GM12892 (cell line): ENCODE results near the gene FILIP1L.
"Not testable (repeated sequence)": the region's sequence is repeated elsewhere in the genome, so short reads cannot be mapped to it uniquely, and the experiment has no call there.

Experiments used
- DNase-seq: peaks from one replicate; pipeline ENCODE4 v3.0.0; 2011; ENCODE audit not compliant: insufficient read length
- FAIRE-seq: peaks from 2 replicates; lab custom pipeline; 2011; peaks lifted over from hg19 to GRCh38; lab: Jason Lieb, UNC
- POLR2A ChIP-seq: IDR thresholded peaks from 2 replicates; pipeline ENCODE4 v1.6.1; 2011; ENCODE audit warnings: low read depth, low read length, control low read depth
- POLR2AphosphoS5 ChIP-seq: IDR thresholded peaks from 2 replicates; pipeline ENCODE4 v1.6.1; 2011; ENCODE audit warnings: low read depth, low read length, control low read depth
- TAF1 ChIP-seq: IDR thresholded peaks from 2 replicates; pipeline ENCODE4 v1.6.1; 2011; ENCODE audit warnings: low read depth, mild to moderate bottlenecking, control low read depth, low read length, borderline replicate concordance

FILIP1L gene

GRCh38 chr3:99854756-99855298 lies 259.5 kb downstream of the FILIP1L start:
- DNase-seq (no peak), FAIRE-seq (peak; percentile 58)
- TF ChIP-seq POLR2A = no peak
- no peak for TF ChIP-seq TAF1
- no peak for TF ChIP-seq POLR2AphosphoS5

DNA sequence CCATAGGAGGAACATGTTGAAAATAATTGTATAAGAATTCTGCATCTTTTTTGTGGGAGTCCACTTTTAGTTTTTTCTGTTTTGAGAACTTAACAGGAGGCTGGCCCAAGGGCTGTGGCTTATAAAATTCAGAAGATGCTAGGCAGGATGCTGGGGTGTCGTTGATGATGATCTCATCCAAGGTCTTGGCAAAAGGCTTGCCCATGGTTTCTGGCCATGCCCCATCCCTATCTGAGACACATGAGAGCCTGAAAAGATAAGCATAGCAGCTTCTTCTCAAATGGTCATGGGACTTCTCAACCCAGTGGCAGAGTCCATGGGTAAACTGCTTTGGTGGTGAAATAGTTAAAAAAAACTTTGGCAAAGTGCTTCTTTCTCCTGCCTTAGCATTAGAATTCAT lies 261.4 kb downstream of the FILIP1L start:
- FAIRE-seq (no peak), DNase-seq (no peak)
- TF ChIP-seq POLR2A = no peak
- TF ChIP-seq POLR2AphosphoS5 = no peak
- no peak for TF ChIP-seq TAF1

GRCh38 chr3:99851955-99852354 lies 262.3 kb downstream of the FILIP1L start:
- FAIRE-seq (no peak), DNase-seq (no peak)
- TF ChIP-seq TAF1 = no peak
- TF ChIP-seq POLR2A = no peak
- TF ChIP-seq POLR2AphosphoS5 = no peak

GRCh38 chr3:99850608-99851007 lies 263.7 kb downstream of the FILIP1L start:
- no peak for TF ChIP-seq TAF1
- TF ChIP-seq POLR2AphosphoS5 = no peak
- no peak for TF ChIP-seq POLR2A
- no peak for FAIRE-seq
- no peak for DNase-seq

GRCh38 chr3:99848433-99848832 lies 265.9 kb downstream of the FILIP1L start:
- FAIRE-seq = no peak
- no peak for TF ChIP-seq TAF1
- TF ChIP-seq POLR2AphosphoS5 = no peak
- no peak for TF ChIP-seq POLR2A
- no peak for DNase-seq

DNA sequence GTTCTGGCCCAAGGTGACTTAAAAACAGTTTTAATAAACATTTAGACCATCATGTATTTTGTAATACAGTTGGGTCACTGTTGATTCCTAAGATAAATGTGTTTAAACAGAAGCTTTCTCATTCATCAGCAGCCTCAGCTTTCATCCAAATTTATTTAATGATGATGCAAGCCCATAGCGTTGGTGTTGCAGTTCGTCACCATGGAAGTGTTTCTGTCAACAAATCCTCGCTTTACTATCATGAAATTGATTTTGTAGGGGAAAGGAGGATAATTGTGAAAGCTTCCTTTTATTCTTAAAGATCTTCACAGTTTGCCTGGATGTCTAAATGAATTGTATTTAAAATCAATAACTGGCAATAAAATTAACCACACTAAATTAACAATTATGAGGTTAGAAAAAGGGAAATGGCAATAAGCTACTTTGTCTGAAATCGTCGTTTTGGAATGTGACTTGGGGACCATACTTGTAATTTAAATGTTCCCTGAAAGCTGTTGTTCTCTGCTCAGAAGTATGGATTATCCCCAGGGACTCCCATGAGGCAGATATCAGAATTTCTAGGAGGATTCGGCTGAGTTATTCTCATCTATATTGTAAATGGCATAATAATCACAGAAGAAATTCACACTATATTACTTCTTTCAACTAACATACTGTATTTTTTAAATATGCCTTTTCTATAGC lies 267.7 kb downstream of the FILIP1L start:
- DNase-seq (no peak), FAIRE-seq (no peak)
- TF ChIP-seq POLR2A = no peak
- TF ChIP-seq TAF1 = no peak
- no peak for TF ChIP-seq POLR2AphosphoS5

DNA sequence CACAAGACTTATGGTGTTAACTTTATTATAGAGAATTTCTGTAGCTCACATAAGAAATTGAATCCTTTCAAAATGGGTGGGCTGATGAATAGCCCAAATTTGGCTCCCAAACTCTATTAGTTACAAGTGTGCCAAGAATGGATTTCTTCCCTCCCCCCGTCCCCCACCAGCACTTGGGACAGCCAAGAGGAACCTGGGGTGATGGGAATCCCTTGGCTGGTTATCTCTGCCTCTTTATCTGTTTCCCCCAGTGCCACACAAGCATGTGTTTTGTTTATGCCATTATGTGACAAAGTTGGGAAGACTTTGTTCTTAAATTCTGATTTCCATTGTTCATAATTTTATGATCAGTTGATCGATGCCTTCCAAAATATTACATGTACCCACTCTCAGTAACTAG lies 268.3 kb downstream of the FILIP1L start:
- no peak for DNase-seq
- no peak for TF ChIP-seq POLR2AphosphoS5
- no peak for TF ChIP-seq POLR2A
- no peak for TF ChIP-seq TAF1
- no peak for FAIRE-seq

GRCh38 chr3:99845331-99845730 lies 269.0 kb downstream of the FILIP1L start:
- no peak for DNase-seq
- no peak for FAIRE-seq
- TF ChIP-seq TAF1 (no peak), POLR2AphosphoS5 (no peak), POLR2A (no peak)

- TF ChIP-seq TAF1 = no peak
- DNase-seq = no peak
- no peak for FAIRE-seq
Observed at GRCh38 chr3:99843590-99844258, 270.6 kb downstream of the FILIP1L start.

- DNase-seq (no peak), FAIRE-seq (peak; percentile 50)
- TF ChIP-seq TAF1 (no peak), POLR2AphosphoS5 (no peak), POLR2A (no peak)
Observed at GRCh38 chr3:99842826-99843589, 271.3 kb downstream of the FILIP1L start.

GRCh38 chr3:99841949-99842348 lies 272.4 kb downstream of the FILIP1L start:
- FAIRE-seq, DNase-seq: not testable (repeated sequence)

DNA sequence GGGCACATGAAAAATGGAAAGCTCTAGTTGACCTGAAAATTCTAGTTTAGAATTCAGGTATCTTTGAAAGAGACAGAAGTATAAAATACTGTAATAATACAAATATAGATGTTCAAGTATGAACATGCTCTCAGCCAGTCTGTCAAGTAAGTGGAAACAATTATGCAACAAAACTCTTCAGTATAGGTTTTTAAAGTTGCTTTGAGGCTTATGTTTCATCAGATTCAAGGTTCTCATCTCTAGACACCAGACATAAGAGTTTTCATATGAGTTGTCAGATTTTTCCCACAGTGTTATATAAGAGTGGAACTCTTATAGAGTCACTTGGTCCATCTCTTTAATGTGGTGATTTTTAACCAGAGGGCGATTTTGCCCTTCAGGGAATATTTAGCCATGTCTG lies 274.7 kb downstream of the FILIP1L start:
- DNase-seq (no peak), FAIRE-seq (no peak)
- no peak for TF ChIP-seq POLR2A
- TF ChIP-seq POLR2AphosphoS5 = no peak
- TF ChIP-seq TAF1 = no peak
